GM12874 (cell line): ENCODE data around the gene SIVA1.

Experiments
- TF ChIP-seq, protein P1 (sequence below): IDR thresholded peaks from 2 replicates; pipeline ENCODE4 v1.5.1; 2011; ENCODE audit warnings: low read depth, mild to moderate bottlenecking, control low read depth, low read length, moderate library complexity; ENCODE audit not compliant: insufficient read depth

SIVA1 gene

DNA sequence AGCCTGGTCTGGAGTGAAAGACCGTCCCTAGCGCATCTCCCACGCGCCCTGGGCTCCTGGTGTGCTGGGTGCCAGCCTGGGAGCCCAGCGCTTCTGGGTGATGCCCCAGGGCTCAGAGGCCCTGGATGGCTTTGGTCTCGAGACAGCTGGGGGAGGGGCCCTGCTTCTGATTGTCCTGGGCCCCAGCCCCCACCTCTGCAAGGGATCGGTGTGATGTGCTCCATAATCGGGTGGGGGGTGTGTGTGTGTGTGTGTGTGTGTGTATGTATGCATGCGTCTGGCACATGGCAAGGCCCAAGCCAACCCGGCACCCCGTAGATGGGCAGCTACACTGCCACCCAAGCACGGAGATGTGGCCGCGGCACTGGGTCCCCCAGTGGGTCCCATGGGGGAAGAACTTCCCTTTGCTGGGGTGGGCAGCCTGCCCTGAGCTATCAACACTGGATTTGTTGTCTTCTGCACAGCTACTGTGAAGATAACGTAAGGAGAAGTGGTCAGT is 51.0 kb downstream of the SIVA1 start:
- TF ChIP-seq, protein P1, sequence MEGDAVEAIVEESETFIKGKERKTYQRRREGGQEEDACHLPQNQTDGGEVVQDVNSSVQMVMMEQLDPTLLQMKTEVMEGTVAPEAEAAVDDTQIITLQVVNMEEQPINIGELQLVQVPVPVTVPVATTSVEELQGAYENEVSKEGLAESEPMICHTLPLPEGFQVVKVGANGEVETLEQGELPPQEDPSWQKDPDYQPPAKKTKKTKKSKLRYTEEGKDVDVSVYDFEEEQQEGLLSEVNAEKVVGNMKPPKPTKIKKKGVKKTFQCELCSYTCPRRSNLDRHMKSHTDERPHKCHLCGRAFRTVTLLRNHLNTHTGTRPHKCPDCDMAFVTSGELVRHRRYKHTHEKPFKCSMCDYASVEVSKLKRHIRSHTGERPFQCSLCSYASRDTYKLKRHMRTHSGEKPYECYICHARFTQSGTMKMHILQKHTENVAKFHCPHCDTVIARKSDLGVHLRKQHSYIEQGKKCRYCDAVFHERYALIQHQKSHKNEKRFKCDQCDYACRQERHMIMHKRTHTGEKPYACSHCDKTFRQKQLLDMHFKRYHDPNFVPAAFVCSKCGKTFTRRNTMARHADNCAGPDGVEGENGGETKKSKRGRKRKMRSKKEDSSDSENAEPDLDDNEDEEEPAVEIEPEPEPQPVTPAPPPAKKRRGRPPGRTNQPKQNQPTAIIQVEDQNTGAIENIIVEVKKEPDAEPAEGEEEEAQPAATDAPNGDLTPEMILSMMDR: no peak

DNA sequence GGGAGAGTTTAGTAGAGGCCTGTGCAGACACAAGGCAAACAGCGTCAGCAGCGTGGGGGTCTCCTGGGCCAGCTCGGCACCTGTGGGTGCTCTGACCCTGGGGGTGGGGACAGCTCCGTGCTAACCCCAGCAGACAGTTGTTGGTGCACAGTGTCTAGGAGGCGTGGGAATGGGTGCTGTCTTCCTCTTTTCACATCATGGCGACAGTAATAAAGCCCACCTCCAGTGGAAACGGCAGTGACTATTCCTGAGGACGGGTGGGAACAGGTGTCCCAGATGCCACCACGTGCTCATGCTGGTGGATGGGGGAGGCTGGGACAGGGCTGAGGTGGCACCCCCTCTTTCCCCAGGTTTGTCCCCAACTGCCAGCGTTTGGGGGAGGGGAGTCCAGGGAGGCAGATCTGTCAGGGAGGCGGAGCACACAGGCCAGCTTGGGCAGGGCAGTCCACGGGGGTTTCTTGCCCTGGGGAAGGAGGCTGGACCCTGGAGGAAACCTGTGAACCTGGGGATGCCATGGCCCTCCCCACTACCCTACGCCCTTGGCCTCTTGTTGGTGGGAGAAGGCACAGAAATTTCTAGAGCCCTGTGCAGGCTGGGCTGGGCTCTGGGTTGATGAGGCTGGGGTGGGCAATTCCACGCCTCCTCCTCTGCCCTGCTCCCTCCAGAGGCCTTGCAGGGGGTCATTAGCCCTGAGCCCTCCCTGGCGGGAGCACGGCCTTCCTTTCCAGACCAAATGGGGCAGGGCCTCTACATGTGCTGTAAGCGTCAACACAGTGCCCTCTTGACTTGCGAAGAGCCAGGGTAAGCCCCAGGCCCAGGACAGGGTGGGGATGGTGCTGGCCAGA is 51.8 kb downstream of the SIVA1 start:
- TF ChIP-seq, protein P1: no peak

DNA sequence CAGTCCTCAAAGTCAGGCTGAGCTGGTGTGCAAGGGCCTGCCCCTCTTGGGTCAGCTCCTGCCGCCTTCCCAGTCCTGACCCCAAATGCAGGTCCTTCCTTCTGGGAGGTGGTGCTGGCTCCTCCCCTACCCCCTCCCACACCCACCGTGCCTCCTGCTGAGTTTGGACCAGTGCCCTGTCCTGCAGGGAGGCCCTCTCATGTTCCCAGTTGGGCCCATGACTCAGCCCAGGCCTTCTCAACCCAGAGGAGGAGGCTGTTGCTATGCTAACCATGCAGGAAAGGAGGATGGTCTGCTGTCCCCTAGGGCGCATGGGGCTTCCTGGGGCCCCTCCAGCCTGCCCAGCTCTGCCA is 52.4 kb downstream of the SIVA1 start:
- TF ChIP-seq, protein P1: no peak

DNA sequence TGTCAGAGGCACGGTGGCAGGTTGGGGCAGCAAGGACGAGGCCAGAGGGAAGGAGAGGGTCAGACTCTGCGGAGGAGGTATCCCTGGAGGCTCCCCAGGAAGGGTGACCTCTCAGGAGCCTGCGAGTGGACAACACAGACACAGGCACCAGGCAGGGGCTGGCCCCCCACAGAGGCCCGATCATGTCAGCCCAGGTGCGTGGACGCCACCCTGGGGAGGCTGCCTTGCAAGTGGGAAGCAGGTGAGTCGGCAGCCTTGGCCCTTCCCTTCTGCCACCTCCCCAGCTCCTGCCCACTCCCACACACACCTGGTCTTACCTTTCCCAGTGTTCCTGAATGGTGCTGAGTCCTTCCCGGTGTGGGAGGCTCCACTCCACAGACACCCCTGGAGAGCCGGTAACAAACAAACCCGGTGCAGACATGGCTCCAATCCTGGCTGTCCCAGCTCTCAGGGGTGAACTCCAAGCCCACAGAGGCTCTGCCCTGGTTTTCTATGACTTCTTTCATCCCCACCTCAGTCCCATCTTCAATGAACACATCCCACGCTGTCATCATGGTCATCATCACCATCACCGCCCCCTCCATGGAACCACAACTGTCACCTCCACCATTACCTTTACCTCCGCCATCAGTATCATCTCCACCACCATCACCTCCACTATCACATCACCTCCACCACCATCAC is 53.1 kb downstream of the SIVA1 start:
- TF ChIP-seq, protein P1: no peak

DNA sequence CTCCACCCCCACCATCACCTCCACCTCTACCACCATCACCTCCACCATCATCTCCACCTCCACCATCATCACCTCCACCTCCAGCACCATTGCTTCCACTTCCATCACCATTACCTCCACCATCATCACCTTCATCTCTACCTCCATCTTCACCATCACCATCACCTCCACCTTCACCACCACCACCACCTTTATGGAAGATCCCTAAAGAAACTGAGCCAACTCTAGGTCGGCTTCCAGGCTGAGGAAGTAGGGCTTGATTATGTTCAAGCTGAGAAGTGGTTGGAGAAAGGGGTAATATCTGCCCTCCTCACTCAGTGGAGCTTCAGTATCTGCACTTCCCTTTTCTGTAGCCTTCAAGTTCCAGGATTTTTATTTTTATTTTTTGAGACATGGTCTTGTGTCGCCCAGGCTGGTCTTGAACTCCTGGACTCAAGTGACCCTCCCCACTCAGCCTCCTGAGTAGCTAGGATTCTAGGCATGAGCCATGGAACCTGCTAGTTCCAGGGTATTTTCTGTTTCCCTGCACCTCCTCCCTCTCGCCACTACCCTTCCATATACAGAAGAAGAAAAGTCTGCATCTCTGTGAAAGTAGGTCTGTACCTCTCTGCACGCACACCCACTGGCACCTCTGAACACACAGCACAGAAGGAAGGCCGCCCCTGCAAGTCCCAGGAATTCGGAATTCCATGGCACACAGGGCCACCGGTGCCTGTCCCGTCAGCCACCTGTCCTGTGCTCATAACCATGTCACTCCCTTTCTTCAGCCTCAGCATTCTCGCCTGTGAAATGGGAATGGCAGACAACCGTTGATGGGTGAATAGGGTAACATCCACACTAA is 53.9 kb downstream of the SIVA1 start:
- TF ChIP-seq, protein P1: no peak

DNA sequence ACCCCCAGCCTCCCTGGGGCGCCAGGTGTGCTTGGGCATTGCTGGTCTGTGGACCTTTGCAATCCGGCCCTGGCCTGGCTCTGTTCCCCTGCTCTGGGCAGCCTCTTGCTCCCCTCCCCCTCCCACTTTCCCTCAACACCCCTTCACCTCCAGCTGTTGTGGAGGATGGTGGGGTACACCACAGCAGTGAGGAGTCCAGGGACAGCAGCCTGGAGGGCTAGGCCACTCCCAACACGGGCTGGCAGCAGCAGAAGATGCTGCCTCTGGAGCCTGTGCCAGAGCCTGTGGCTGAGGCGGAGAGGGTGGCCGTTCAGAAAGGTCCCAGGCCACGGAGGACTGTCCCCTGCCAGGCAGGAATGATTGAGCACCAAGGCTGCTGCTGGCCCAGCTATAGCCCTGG is 55.5 kb downstream of the SIVA1 start:
- TF ChIP-seq, protein P1: no peak
